ENCODE measurements around the gene MNX1. TPM values are rescaled to one million over a fixed set of nuclear protein-coding genes. Genes with fewer than 3 reads are reported as not detected.

Gene MNX1
- total and polyA plus RNA-seq, 9 of the 15 experiments (the other 6 are each of a cell fraction or from before 2014, with no cell fraction given): 0.15 to 8.0 (median 1.4) TPM

DNA sequence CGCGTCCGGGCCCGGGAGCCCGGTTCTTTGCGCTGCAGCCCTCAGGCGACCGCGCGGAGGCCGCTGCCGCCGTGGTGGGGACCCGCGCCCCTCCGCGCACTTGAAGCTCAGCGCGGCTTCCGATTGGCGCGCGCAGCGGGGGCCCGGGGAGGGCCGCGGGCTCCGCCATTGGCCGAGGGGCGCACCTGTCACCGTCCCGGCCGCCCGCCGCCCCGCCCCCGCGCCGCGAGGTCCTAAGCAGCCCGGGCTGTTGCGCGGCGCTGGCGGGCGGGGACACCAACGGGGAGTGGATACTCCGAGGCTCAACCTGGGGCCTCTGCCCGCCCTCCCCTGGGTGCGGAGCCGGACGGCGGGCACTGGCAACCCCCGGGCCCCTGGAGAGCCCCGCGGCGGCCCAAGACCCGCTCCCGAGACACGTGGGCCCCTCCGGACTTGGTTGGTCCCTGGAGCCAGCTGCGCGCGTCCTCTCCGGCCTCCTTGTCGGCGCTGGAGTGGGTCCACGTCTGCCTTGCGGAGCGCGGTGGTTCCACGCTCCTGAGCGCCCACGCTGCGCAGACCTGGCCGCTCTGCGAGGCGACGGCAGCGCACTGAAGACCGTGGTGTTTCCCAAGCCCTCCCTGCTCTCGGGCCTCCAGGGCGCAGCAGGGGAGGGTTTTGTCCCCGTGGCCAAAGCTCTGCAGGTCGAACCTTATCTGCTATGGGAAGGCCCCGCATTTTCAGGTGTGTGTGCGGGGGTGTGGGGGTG lies at the start of gene MNX1 (continued):
- TF ChIP-seq, protein P1, sequence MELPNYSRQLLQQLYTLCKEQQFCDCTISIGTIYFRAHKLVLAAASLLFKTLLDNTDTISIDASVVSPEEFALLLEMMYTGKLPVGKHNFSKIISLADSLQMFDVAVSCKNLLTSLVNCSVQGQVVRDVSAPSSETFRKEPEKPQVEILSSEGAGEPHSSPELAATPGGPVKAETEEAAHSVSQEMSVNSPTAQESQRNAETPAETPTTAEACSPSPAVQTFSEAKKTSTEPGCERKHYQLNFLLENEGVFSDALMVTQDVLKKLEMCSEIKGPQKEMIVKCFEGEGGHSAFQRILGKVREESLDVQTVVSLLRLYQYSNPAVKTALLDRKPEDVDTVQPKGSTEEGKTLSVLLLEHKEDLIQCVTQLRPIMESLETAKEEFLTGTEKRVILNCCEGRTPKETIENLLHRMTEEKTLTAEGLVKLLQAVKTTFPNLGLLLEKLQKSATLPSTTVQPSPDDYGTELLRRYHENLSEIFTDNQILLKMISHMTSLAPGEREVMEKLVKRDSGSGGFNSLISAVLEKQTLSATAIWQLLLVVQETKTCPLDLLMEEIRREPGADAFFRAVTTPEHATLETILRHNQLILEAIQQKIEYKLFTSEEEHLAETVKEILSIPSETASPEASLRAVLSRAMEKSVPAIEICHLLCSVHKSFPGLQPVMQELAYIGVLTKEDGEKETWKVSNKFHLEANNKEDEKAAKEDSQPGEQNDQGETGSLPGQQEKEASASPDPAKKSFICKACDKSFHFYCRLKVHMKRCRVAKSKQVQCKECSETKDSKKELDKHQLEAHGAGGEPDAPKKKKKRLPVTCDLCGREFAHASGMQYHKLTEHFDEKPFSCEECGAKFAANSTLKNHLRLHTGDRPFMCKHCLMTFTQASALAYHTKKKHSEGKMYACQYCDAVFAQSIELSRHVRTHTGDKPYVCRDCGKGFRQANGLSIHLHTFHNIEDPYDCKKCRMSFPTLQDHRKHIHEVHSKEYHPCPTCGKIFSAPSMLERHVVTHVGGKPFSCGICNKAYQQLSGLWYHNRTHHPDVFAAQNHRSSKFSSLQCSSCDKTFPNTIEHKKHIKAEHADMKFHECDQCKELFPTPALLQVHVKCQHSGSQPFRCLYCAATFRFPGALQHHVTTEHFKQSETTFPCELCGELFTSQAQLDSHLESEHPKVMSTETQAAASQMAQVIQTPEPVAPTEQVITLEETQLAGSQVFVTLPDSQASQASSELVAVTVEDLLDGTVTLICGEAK (IDR thresholded peaks at IDR 0.05): 0 out of 2 replicates have a peak, but pooled peaks have one; percentile 50
- TF ChIP-seq, protein P1 (CRISPR knock-in tag; IDR thresholded peaks at IDR 0.05): no peak
- TF ChIP-seq ZNF551 (CRISPR knock-in tag; IDR thresholded peaks at IDR 0.05): no peak
- peak; percentile 53 for TF ChIP-seq POLR2A (conservative IDR thresholded peaks at IDR 0.05)
- TF ChIP-seq MEF2A (IDR thresholded peaks at IDR 0.05; ENCODE audit: control insufficient read depth, low read depth, low read length): no peak
- TF ChIP-seq ZBTB1 (CRISPR knock-in tag; IDR thresholded peaks at IDR 0.05; ENCODE audit: borderline replicate concordance, low read depth): 0 out of 2 replicates have a peak, but pooled peaks have one; percentile 21
- no peak for TF ChIP-seq NFXL1 (CRISPR knock-in tag; IDR thresholded peaks at IDR 0.05)
- TF ChIP-seq ZNF431 (CRISPR knock-in tag; IDR thresholded peaks at IDR 0.05): no peak
- no peak for TF ChIP-seq TARDBP (IDR thresholded peaks at IDR 0.05)
- peak; percentile 45; the same call in 1 of the 2 replicates for TF ChIP-seq EP400 (IDR thresholded peaks at IDR 0.05)
- TF ChIP-seq, protein P2, sequence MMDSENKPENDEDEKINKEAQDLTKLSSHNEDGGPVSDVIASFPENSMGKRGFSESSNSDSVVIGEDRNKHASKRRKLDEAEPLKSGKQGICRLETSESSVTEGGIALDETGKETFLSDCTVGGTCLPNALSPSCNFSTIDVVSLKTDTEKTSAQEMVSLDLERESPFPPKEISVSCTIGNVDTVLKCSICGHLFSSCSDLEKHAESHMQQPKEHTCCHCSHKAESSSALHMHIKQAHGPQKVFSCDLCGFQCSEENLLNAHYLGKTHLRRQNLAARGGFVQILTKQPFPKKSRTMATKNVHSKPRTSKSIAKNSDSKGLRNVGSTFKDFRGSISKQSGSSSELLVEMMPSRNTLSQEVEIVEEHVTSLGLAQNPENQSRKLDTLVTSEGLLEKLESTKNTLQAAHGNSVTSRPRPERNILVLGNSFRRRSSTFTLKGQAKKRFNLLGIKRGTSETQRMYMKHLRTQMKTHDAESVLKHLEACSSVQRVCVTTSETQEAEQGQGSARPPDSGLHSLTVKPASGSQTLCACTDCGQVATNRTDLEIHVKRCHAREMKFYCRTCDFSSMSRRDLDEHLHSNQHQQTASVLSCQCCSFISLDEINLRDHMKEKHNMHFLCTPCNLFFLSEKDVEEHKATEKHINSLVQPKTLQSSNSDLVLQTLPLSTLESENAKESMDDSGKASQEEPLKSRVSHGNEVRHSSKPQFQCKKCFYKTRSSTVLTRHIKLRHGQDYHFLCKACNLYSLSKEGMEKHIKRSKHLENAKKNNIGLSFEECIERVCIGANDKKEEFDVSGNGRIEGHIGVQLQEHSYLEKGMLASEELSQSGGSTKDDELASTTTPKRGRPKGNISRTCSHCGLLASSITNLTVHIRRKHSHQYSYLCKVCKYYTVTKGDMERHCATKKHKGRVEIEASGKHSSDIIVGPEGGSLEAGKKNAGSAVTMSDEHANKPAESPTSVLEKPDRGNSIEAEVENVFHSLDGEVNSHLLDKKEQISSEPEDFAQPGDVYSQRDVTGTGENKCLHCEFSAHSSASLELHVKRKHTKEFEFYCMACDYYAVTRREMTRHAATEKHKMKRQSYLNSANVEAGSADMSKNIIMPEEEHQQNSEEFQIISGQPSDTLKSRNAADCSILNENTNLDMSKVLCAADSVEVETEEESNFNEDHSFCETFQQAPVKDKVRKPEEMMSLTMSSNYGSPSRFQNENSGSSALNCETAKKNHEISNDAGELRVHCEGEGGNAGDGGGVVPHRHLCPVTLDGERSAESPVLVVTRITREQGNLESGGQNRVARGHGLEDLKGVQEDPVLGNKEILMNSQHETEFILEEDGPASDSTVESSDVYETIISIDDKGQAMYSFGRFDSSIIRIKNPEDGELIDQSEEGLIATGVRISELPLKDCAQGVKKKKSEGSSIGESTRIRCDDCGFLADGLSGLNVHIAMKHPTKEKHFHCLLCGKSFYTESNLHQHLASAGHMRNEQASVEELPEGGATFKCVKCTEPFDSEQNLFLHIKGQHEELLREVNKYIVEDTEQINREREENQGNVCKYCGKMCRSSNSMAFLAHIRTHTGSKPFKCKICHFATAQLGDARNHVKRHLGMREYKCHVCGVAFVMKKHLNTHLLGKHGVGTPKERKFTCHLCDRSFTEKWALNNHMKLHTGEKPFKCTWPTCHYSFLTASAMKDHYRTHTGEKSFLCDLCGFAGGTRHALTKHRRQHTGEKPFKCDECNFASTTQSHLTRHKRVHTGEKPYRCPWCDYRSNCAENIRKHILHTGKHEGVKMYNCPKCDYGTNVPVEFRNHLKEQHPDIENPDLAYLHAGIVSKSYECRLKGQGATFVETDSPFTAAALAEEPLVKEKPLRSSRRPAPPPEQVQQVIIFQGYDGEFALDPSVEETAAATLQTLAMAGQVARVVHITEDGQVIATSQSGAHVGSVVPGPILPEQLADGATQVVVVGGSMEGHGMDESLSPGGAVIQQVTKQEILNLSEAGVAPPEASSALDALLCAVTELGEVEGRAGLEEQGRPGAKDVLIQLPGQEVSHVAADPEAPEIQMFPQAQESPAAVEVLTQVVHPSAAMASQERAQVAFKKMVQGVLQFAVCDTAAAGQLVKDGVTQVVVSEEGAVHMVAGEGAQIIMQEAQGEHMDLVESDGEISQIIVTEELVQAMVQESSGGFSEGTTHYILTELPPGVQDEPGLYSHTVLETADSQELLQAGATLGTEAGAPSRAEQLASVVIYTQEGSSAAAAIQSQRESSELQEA (IDR thresholded peaks at IDR 0.05; ENCODE audit: low read depth): no peak
